Heart left ventricle (tissue), 13 donors: Measurements from ENCODE around the gene TRIM3.

Experiments
- POLR2A ChIP-seq, 2 donors: fragments of 450-650 bp; IDR thresholded peaks; one replicate each; pipeline ENCODE4 v1.6.1; 2017; ENCODE audit warnings: antibody characterized with exemption in 2 of 2, mild to moderate bottlenecking in 2 of 2, moderate library complexity in 2 of 2
- TF ChIP-seq, protein P1 (sequence below), 12 donors: fragments of 200-600 bp; sonication (generic) in 4 of 12; IDR thresholded peaks; one replicate each; pipeline versions ENCODE4 v1.5.0 to v1.8.0; 2018 to 2022; ENCODE audit warnings: antibody characterized with exemption in 12 of 12, mild to moderate bottlenecking in 5 of 12
- donor health status: ischemic (EF 13 %, LVEDD 7.1; RV severe dilation, severe dysfunction).
- donor health status: DM: no; HTN: yes; CAD: no.
- donor health status: DM: no; HTN: no; CAD: no.
- donor health status: ischemic (EF 25% LVEDD 6.9; RV normal size, moderate dysfunction).
- donor health status: ischemic (EF 25% LVEDD 5.7; RV mildly dilated, moderate dysfunction).
- donor health status: ischemic (EF 35%, LVEDD 5.7; RV mildly dilated, moderate dysfunction).
- donor health status: nonischemic (EF 11% LVEDD 7.7; RV severe dilation, severe dysfunction).
- donor health status: DM: yes; HTN: yes; CAD: no.
- donor health status: PGD.
- donor health status: ischemic (EF 29% LVEDD 5.4; RV normal size, mild dysfunction).
- donor health status: nonischemic (EF 23%, LVEDD 6.1; RV moderate dilation, normal function).

DNA sequence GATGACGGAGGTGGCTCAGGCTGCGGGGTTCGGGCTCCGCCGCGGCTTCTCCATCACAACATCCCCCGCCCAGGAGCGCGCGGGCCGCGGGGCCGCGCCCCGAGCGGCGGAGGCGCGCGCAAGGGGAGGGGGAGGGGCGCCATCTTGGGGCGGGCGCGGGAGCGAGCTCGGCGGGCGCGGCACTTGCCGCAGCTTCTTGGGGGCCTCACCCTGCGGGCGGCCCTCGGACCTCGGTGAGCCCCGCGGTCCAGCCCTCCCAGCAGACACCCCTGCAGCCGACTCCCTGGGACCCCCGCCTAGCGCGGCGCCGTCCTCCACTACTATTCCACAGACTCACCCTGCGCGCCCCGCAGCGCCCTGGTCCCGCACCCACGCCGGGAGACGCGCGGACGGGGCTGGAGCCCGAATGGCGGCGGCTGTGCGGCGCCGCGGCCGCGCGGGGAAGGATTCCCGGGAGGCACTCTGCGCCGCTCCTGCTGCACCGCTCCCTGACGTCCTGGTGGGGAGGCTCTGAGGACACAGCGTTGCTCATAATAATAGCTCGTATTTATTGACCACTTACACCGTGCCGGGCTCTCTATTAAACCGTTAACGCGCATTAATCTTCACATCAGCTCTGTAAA is 54.6 kb downstream of the TRIM3 start, which contains the start of gene APBB1:
- TF ChIP-seq, protein P1, sequence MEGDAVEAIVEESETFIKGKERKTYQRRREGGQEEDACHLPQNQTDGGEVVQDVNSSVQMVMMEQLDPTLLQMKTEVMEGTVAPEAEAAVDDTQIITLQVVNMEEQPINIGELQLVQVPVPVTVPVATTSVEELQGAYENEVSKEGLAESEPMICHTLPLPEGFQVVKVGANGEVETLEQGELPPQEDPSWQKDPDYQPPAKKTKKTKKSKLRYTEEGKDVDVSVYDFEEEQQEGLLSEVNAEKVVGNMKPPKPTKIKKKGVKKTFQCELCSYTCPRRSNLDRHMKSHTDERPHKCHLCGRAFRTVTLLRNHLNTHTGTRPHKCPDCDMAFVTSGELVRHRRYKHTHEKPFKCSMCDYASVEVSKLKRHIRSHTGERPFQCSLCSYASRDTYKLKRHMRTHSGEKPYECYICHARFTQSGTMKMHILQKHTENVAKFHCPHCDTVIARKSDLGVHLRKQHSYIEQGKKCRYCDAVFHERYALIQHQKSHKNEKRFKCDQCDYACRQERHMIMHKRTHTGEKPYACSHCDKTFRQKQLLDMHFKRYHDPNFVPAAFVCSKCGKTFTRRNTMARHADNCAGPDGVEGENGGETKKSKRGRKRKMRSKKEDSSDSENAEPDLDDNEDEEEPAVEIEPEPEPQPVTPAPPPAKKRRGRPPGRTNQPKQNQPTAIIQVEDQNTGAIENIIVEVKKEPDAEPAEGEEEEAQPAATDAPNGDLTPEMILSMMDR (IDR thresholded peaks at IDR 0.05), result peak in 5 of 12 donors; percentile 8 to 20 (median 16)
- peak; percentile 1 to 75 for TF ChIP-seq POLR2A (IDR thresholded peaks at IDR 0.05)
